HEK293T (cell line): ENCODE measurements around the gene TBC1D22A.

ENCODE experiments used
- ARNT ChIP-seq: fragments of 450-650 bp; IDR thresholded peaks from 2 replicates; pipeline ENCODE4 v1.6.1; 2017; ENCODE audit warnings: mild to moderate bottlenecking
- BHLHE40 ChIP-seq: fragments of 450-650 bp; IDR thresholded peaks from 2 replicates; pipeline ENCODE4 v1.6.1; 2016; ENCODE audit warnings: mild to moderate bottlenecking, moderate library complexity, borderline replicate concordance
- FOXA1 ChIP-seq: fragments of 450-650 bp; IDR thresholded peaks from 2 replicates; pipeline ENCODE4 v1.6.1; 2016; ENCODE audit warnings: mild to moderate bottlenecking
- HDGF ChIP-seq: fragments of 450-650 bp; IDR thresholded peaks from 2 replicates; pipeline ENCODE4 v1.6.1; 2017; ENCODE audit warnings: antibody characterized with exemption, borderline replicate concordance
- L3MBTL2 ChIP-seq: fragments of 450-650 bp; conservative IDR thresholded peaks from 2 replicates; pipeline ENCODE4 v1.6.1; 2016; ENCODE audit warnings: mild to moderate bottlenecking

- TF ChIP-seq ARNT (no peak), L3MBTL2 (no peak), BHLHE40 (no peak), FOXA1 (no peak), HDGF (no peak)
These were observed 210.7 kb downstream of the TBC1D22A start for GRCh38 chr22:46972901-46973831.
